Measurements from ENCODE around the gene AKAP6. TPM values are rescaled to one million over a fixed set of nuclear protein-coding genes. Genes with fewer than 3 reads are reported as not detected.

The AKAP6 gene
- total RNA-seq, 1 donor from 2014 or later, result 0.29 TPM

- no peak for DNase-seq (ENCODE audit: extremely low read depth, low read depth, low spot score)
Measured at GRCh38 chr14:32696325-32697091, 367.4 kb downstream of the AKAP6 start.

GRCh38 chr14:32697114-32697513, 368.0 kb downstream of the AKAP6 start:
- no peak for DNase-seq (ENCODE audit: extremely low read depth, low read depth, low spot score)

- DNase-seq (ENCODE audit: extremely low read depth, low read depth, low spot score), result no peak
Measured at GRCh38 chr14:32697704-32698103, 368.6 kb downstream of the AKAP6 start.

- no peak for DNase-seq (ENCODE audit: extremely low read depth, low read depth, low spot score)
Measured at GRCh38 chr14:32698831-32699230, 369.7 kb downstream of the AKAP6 start.

GRCh38 chr14:32701475-32701874, 372.4 kb downstream of the AKAP6 start:
- no peak for DNase-seq (ENCODE audit: extremely low read depth, low read depth, low spot score)

- no peak for DNase-seq (ENCODE audit: extremely low read depth, low read depth, low spot score)
Measured at GRCh38 chr14:32702088-32702487, 373.0 kb downstream of the AKAP6 start.

GRCh38 chr14:32702562-32702961, 373.5 kb downstream of the AKAP6 start:
- no peak for DNase-seq (ENCODE audit: extremely low read depth, low read depth, low spot score)

- DNase-seq (ENCODE audit: extremely low read depth, low read depth, low spot score), result no peak
Measured at GRCh38 chr14:32703183-32703621, 374.1 kb downstream of the AKAP6 start.

- DNase-seq (ENCODE audit: extremely low read depth, low read depth, low spot score), result no peak
Measured at GRCh38 chr14:32706721-32707519, 377.8 kb downstream of the AKAP6 start.

- no peak for DNase-seq (ENCODE audit: extremely low read depth, low read depth, low spot score)
Measured at GRCh38 chr14:32707742-32708500, 378.8 kb downstream of the AKAP6 start.

GRCh38 chr14:32709027-32709426, 379.9 kb downstream of the AKAP6 start:
- DNase-seq (ENCODE audit: extremely low read depth, low read depth, low spot score), result no peak

- no peak for DNase-seq (ENCODE audit: extremely low read depth, low read depth, low spot score)
Measured at GRCh38 chr14:32710231-32710671, 381.2 kb downstream of the AKAP6 start.

- no peak for DNase-seq (ENCODE audit: extremely low read depth, low read depth, low spot score)
Measured at GRCh38 chr14:32710731-32711680, 381.9 kb downstream of the AKAP6 start.

GRCh38 chr14:32713856-32714255, 384.8 kb downstream of the AKAP6 start:
- no peak for DNase-seq (ENCODE audit: extremely low read depth, low read depth, low spot score)

- no peak for DNase-seq (ENCODE audit: extremely low read depth, low read depth, low spot score)
Measured at GRCh38 chr14:32719601-32720000, 390.5 kb downstream of the AKAP6 start.

- no peak for DNase-seq (ENCODE audit: extremely low read depth, low read depth, low spot score)
Measured at GRCh38 chr14:32720927-32721326, 391.8 kb downstream of the AKAP6 start.

GRCh38 chr14:32722631-32723183, 393.6 kb downstream of the AKAP6 start:
- DNase-seq (ENCODE audit: extremely low read depth, low read depth, low spot score), result no peak

GRCh38 chr14:32724867-32725471, 395.9 kb downstream of the AKAP6 start:
- no peak for DNase-seq (ENCODE audit: extremely low read depth, low read depth, low spot score)

GRCh38 chr14:32726516-32726915, 397.4 kb downstream of the AKAP6 start:
- no peak for DNase-seq (ENCODE audit: extremely low read depth, low read depth, low spot score)

Measured in glomerular endothelial cell (primary cell).